Right atrium auricular region (tissue), 2 donors: ENCODE results near the gene NUDT21. TPM values are rescaled to one million over a fixed set of nuclear protein-coding genes. Genes with fewer than 3 reads are reported as not detected.

Experiments used
- DNase-seq: peaks from one replicate; pipeline ENCODE4 v3.0.0-alpha.2; 2019; ENCODE audit warnings: low spot score
- H3K27ac ChIP-seq, 2 donors: fragments of 200-600 bp; sonication (generic); 1 replicate in 1 of 2; 2 replicates in 1 of 2; pipeline ENCODE4 v1.5.1; 2016 to 2019
- H3K27me3 ChIP-seq, 2 donors: fragments of 200-600 bp; sonication (generic); one replicate each; pipeline versions ENCODE4 v1.5.1 to v1.6.0; 2017 to 2019
- H3K36me3 ChIP-seq: fragments of 200-600 bp; sonication (generic); one replicate; pipeline ENCODE4 v1.5.1; 2016
- H3K4me1 ChIP-seq, 2 donors: fragments of 200-600 bp; sonication (generic); one replicate each; pipeline versions ENCODE4 v1.5.1 to v1.6.0; 2017 to 2019
- H3K4me3 ChIP-seq, 2 donors: fragments of 200-600 bp; sonication (generic); 1 replicate in 1 of 2; 2 replicates in 1 of 2; pipeline ENCODE4 v1.5.1; 2017 to 2019; ENCODE audit warnings: mild to moderate bottlenecking in 1 of 2, moderate library complexity in 1 of 2
- H3K9me3 ChIP-seq, 2 donors: fragments of 200-600 bp; sonication (generic); one replicate each; pipeline ENCODE4 v1.5.1; 2019
- total RNA-seq, 2 donors: library from RNA; depleted of rRNA; stranded (reverse); fragments of >200 nt; gene quantifications; one replicate each; pipeline ENCODE4 v1.1.0, GENCODE V29; 2016
- TF ChIP-seq, protein P1 (sequence below), 2 donors: fragments of 200-600 bp; sonication (generic); IDR thresholded peaks; one replicate each; pipeline ENCODE4 v1.5.1; 2019; ENCODE audit warnings: antibody characterized with exemption in 2 of 2

The NUDT21 gene
- total RNA-seq, 2 donors from 2014 or later = 37.0 to 43.7 TPM

GRCh38 chr16:56478281-56479049, 27.3 kb upstream of the NUDT21 start:
- DNase-seq = no peak
- Histone ChIP-seq H3K27me3 (no peaks in the 10 kb centered on the region), H3K27ac (no peak overlapping the region), H3K36me3 (peaks cover 44% of the 10 kb centered on the region), H3K9me3 (no peaks in the 10 kb centered on the region), H3K4me3 (no peak overlapping the region), H3K4me1 (no peaks in the 10 kb centered on the region)
- TF ChIP-seq, protein P1, sequence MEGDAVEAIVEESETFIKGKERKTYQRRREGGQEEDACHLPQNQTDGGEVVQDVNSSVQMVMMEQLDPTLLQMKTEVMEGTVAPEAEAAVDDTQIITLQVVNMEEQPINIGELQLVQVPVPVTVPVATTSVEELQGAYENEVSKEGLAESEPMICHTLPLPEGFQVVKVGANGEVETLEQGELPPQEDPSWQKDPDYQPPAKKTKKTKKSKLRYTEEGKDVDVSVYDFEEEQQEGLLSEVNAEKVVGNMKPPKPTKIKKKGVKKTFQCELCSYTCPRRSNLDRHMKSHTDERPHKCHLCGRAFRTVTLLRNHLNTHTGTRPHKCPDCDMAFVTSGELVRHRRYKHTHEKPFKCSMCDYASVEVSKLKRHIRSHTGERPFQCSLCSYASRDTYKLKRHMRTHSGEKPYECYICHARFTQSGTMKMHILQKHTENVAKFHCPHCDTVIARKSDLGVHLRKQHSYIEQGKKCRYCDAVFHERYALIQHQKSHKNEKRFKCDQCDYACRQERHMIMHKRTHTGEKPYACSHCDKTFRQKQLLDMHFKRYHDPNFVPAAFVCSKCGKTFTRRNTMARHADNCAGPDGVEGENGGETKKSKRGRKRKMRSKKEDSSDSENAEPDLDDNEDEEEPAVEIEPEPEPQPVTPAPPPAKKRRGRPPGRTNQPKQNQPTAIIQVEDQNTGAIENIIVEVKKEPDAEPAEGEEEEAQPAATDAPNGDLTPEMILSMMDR (IDR thresholded peaks at IDR 0.05) = no peak

DNA sequence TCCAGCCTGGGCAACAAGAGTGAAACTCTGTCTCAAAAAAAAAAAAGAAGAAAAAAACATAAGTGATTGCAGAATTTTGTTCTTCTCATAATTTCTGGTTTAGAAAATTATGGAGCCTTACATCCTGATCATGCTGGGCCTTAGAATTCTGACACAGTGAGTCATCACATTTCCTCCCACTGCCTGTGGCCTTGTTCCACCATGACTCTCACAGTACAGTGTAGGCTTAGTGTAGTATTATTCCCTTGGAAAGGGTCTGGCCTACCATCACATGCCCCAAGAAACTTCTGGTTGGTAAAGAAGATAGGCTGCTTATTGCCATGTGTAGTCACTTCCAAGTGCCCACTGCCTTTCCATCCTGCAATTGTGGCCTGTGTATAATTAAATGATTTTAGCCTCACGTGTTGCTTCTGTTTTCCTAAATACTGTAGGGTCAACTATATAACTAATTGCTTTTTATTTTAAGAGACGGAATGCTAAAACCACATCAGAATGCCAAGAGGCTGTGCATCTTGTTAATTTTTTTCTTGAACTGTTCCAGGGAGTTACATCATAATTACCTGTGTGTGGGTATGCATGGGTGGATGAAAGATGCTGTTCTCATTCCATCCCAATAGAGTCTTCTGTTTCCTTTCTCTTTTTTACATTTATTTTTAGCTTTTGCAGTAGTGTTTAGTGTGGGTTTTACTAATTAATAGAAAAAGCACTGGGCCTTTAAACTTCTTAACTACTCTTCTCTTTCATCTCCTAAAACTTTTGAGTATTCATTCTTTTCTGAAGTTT, 26.2 kb upstream of the NUDT21 start:
- TF ChIP-seq, protein P1 (IDR thresholded peaks at IDR 0.05) = no peak
- H3K36me3 ChIP-seq = peaks cover 56% of the 10 kb centered on the region
- H3K27me3 ChIP-seq = no peaks in the 10 kb centered on the region
- no peak overlapping the region for H3K27ac ChIP-seq
- H3K4me3 ChIP-seq = no peak overlapping the region
- no peaks in the 10 kb centered on the region for H3K9me3 ChIP-seq
- no peaks in the 10 kb centered on the region for H3K4me1 ChIP-seq
- no peak for DNase-seq

DNA sequence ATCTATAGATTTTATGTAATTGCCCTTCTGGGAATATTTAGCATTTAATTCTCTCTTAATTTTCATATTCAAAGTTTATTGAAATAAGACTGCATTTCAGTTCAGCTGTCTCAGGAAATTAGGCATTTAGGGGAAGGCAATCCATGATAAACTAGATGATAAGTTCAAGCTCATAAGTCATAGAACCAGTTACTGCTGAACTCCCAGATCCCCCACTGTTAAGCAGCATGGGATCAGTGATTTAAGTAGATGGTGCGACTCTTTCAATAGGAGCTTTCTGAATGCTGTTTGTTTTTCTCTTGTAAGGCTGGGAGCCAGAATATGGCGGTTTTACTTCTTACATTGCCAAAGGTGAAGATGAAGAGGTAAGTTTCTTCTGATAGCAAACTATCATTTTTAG, 24.1 kb upstream of the NUDT21 start:
- H3K9me3 ChIP-seq = no peaks in the 10 kb centered on the region
- H3K4me1 ChIP-seq = no peaks in the 10 kb centered on the region
- TF ChIP-seq, protein P1 (IDR thresholded peaks at IDR 0.05) = no peak
- no peak overlapping the region for H3K27ac ChIP-seq
- H3K36me3 ChIP-seq = peaks cover 77% of the 10 kb centered on the region
- H3K4me3 ChIP-seq = no peak overlapping the region
- no peak for DNase-seq
- no peaks in the 10 kb centered on the region for H3K27me3 ChIP-seq

GRCh38 chr16:56470666-56471065, 19.5 kb upstream of the NUDT21 start:
- DNase-seq = no peak
- no peak overlapping the region for H3K27ac ChIP-seq
- no peaks in the 10 kb centered on the region for H3K4me1 ChIP-seq
- no peak overlapping the region for H3K4me3 ChIP-seq
- no peaks in the 10 kb centered on the region for H3K27me3 ChIP-seq
- no peaks in the 10 kb centered on the region for H3K9me3 ChIP-seq
- TF ChIP-seq, protein P1 (IDR thresholded peaks at IDR 0.05) = no peak
- peaks cover 92% of the 10 kb centered on the region for H3K36me3 ChIP-seq

- no peak for DNase-seq
- H3K27me3 ChIP-seq = no peaks in the 10 kb centered on the region
- TF ChIP-seq, protein P1 (IDR thresholded peaks at IDR 0.05) = no peak
- peaks cover 91% of the 10 kb centered on the region for H3K36me3 ChIP-seq
- no peak overlapping the region for H3K27ac ChIP-seq
- H3K4me1 ChIP-seq = no peaks in the 10 kb centered on the region
- H3K4me3 ChIP-seq = no peak overlapping the region
- no peaks in the 10 kb centered on the region for H3K9me3 ChIP-seq
Measured at GRCh38 chr16:56470232-56470631, 19.1 kb upstream of the NUDT21 start.
